GM10847 (cell line): Measurements from ENCODE around the gene JARID2.

Experiments
- POLR2A ChIP-seq: IDR thresholded peaks from 2 replicates; pipeline ENCODE4 v1.6.1; 2011; ENCODE audit not compliant: insufficient read length; ENCODE audit errors: extremely low read depth

JARID2 gene

GRCh38 chr6:15434823-15435380, 189.0 kb downstream of the JARID2 start:
- TF ChIP-seq POLR2A = no peak

GRCh38 chr6:15435468-15435867, 189.6 kb downstream of the JARID2 start:
- no peak for TF ChIP-seq POLR2A

- TF ChIP-seq POLR2A = no peak
Observed at GRCh38 chr6:15436451-15436850, 190.6 kb downstream of the JARID2 start.

GRCh38 chr6:15437090-15437635, 191.3 kb downstream of the JARID2 start:
- TF ChIP-seq POLR2A = no peak

GRCh38 chr6:15439410-15440025, 193.6 kb downstream of the JARID2 start:
- TF ChIP-seq POLR2A = no peak

GRCh38 chr6:15440040-15440439, 194.2 kb downstream of the JARID2 start:
- TF ChIP-seq POLR2A = no peak

- TF ChIP-seq POLR2A = no peak
Observed at GRCh38 chr6:15441215-15441868, 195.5 kb downstream of the JARID2 start.

GRCh38 chr6:15441981-15442380, 196.1 kb downstream of the JARID2 start:
- TF ChIP-seq POLR2A = no peak

GRCh38 chr6:15442467-15442866, 196.6 kb downstream of the JARID2 start:
- no peak for TF ChIP-seq POLR2A

- TF ChIP-seq POLR2A = no peak
Observed at GRCh38 chr6:15443119-15443830, 197.4 kb downstream of the JARID2 start.

GRCh38 chr6:15444081-15444731, 198.3 kb downstream of the JARID2 start:
- no peak for TF ChIP-seq POLR2A

- TF ChIP-seq POLR2A = no peak
Observed at GRCh38 chr6:15444881-15445280, 199.0 kb downstream of the JARID2 start.

GRCh38 chr6:15447546-15448267, 201.8 kb downstream of the JARID2 start:
- no peak for TF ChIP-seq POLR2A

- TF ChIP-seq POLR2A = no peak
Observed at GRCh38 chr6:15449011-15449410, 203.1 kb downstream of the JARID2 start.

- no peak for TF ChIP-seq POLR2A
Observed at GRCh38 chr6:15451738-15452137, 205.9 kb downstream of the JARID2 start.
